NCI-H345 treated with DMSO at 0.1 percent for 48 hours (cell line): Measurements from ENCODE around the gene PICALM.

Experiments used
- DNase-seq: peaks from one replicate; lab custom pipeline; 2025; ENCODE audit not compliant: unreplicated experiment; lab: John Stamatoyannopoulos, UW

The PICALM gene

GRCh38 chr11:86081455-86081854 lies 12.6 kb upstream of the PICALM start:
- no peak for DNase-seq

- DNase-seq: no peak
Observed at GRCh38 chr11:86079421-86079820, 10.5 kb upstream of the PICALM start.

GRCh38 chr11:86073948-86074347 lies 5.1 kb upstream of the PICALM start:
- DNase-seq: no peak

- DNase-seq: no peak
Observed at GRCh38 chr11:86072211-86072610, 3.3 kb upstream of the PICALM start.

GRCh38 chr11:86070142-86071056 lies 1.5 kb upstream of the PICALM start:
- DNase-seq: no peak

- peak; percentile 41 for DNase-seq
Observed at GRCh38 chr11:86069408-86070101, 671 bp upstream of the PICALM start.

- DNase-seq: peak; percentile 6
Observed at GRCh38 chr11:86068138-86068871, 579 bp downstream of the PICALM start.

- DNase-seq: no peak
Observed at GRCh38 chr11:86067851-86068137, 1.1 kb downstream of the PICALM start.

GRCh38 chr11:86067009-86067850 lies 1.7 kb downstream of the PICALM start:
- no peak for DNase-seq

GRCh38 chr11:86066657-86067008 lies 2.3 kb downstream of the PICALM start:
- no peak for DNase-seq

- DNase-seq: no peak
Observed at GRCh38 chr11:86066033-86066432, 2.9 kb downstream of the PICALM start.

GRCh38 chr11:86064220-86064803 lies 4.6 kb downstream of the PICALM start:
- DNase-seq: no peak

GRCh38 chr11:86063536-86063935 lies 5.3 kb downstream of the PICALM start:
- DNase-seq: no peak

GRCh38 chr11:86062719-86063118 lies 6.2 kb downstream of the PICALM start:
- DNase-seq: no peak

GRCh38 chr11:86061483-86062205 lies 7.2 kb downstream of the PICALM start:
- no peak for DNase-seq

GRCh38 chr11:86060544-86060943 lies 8.3 kb downstream of the PICALM start:
- no peak for DNase-seq

GRCh38 chr11:86058360-86058759 lies 10.5 kb downstream of the PICALM start:
- DNase-seq: no peak

- no peak for DNase-seq
Observed at GRCh38 chr11:86056351-86056854, 12.5 kb downstream of the PICALM start.

- DNase-seq: no peak
Observed at GRCh38 chr11:86052693-86053641, 15.9 kb downstream of the PICALM start.
